GM12875 (cell line): ENCODE results near the gene WDR1.

Source experiments
- H3K4me3 ChIP-seq: one replicate; pipeline ENCODE4 v1.5.1; 2011; ENCODE audit warnings: low read depth, low read length, control low read depth
- TF ChIP-seq, protein P1 (sequence below): IDR thresholded peaks from 2 replicates; pipeline ENCODE4 v1.5.1; 2011; ENCODE audit warnings: low read depth, mild to moderate bottlenecking, control low read depth, inconsistent platforms, low read length, moderate library complexity, borderline replicate concordance; ENCODE audit not compliant: insufficient read depth

WDR1 gene

GRCh38 chr4:10086506-10087120 lies 30.0 kb downstream of the WDR1 start:
- TF ChIP-seq, protein P1, sequence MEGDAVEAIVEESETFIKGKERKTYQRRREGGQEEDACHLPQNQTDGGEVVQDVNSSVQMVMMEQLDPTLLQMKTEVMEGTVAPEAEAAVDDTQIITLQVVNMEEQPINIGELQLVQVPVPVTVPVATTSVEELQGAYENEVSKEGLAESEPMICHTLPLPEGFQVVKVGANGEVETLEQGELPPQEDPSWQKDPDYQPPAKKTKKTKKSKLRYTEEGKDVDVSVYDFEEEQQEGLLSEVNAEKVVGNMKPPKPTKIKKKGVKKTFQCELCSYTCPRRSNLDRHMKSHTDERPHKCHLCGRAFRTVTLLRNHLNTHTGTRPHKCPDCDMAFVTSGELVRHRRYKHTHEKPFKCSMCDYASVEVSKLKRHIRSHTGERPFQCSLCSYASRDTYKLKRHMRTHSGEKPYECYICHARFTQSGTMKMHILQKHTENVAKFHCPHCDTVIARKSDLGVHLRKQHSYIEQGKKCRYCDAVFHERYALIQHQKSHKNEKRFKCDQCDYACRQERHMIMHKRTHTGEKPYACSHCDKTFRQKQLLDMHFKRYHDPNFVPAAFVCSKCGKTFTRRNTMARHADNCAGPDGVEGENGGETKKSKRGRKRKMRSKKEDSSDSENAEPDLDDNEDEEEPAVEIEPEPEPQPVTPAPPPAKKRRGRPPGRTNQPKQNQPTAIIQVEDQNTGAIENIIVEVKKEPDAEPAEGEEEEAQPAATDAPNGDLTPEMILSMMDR = no peak

DNA sequence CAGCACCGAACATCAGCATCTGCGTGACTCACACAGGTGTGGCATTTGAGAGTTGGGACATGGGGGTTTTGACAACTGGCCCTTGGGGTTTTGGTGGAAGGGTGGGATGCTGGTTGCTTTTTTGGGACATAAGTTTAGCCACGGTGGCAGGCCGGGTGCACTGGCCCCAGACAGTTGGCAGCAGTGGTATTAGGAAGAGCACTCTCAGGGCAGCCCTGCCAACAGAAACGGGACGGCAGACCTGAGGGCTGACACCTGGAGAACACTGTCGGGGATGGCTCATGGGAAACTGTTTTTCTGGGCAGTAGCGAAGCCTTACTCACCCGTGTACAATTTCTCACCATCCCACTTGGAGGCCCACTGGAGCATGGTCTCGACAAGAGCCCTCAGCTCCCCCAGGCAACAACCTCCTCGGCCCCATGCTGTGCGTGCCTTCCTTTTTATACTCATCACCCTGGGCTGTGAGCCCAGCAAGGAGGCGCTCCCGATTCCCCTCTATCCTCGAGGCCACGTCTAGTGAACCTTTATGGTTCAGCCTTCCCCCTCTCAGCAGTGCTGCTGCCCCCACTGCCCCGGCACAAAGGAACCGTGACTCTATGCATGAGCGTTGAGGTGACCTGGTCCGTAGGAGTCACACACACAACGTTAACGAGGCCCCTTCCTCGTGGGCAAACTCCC lies 30.6 kb downstream of the WDR1 start:
- no peak overlapping the region for H3K4me3 ChIP-seq
- TF ChIP-seq, protein P1 = no peak

More at GRCh38 chr4:10086506-10087120, 30.0 kb downstream of the WDR1 start:
- H3K4me3 ChIP-seq = no peak overlapping the region

DNA sequence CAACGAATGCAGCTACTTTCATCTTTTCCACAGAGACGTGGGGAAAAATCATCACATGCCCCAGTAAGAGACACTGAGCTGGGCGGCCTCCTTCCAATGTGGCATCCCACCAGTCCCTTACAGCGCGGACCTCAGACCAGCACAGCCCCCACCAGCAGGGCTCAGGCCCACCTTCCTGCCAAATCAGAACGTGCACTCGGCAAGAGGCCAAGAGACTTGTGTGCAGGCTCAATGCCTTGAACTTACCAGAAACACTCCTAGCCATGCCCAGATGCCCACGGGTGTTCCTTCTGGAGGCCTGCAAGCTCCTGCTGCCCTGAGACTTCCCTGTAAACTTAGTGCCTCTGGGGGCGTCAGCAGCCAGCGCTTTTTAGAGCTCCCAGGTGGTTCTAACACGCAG lies 31.2 kb downstream of the WDR1 start:
- TF ChIP-seq, protein P1 = no peak

GRCh38 chr4:10084651-10085358 lies 31.8 kb downstream of the WDR1 start:
- TF ChIP-seq, protein P1 = no peak
- no peak overlapping the region for H3K4me3 ChIP-seq

More for the DNA sequence above, 31.2 kb downstream of the WDR1 start:
- no peak overlapping the region for H3K4me3 ChIP-seq

DNA sequence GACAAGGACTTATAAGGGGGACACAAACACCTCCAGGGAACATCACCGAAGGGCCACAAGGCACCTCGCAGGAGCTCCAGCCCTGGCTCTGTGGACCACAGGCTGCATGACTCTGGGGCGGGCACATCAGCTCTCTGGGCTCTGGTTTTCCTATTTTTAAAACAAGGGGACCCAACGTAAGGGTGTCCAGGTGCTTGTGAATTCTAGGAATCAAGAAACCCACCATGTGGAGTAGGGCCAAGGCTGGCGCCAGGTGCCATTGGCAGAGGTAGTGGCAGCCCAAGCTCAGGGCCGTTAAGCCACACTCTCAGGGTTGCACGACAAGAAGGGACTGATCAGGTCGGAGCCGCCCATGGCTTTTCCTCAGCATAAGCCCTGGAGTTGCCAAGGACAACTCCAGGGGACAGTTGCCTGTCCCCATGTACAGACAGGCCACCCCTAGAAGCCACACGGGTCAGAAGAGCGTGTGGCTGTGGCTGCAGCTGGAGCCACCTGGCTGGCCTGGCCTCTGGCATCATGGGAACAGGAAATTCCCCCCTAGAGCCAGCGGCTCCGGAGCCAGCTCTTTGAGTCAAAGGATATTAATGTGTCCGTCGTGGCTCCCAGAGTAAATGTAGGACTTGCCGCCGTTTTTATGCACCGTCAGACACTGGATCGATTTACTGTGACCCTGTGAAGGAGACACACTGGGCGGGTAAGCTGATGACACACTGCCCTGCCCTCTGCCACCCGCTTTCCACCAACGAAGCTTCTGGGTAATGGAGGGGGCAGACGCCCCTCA lies 32.5 kb downstream of the WDR1 start:
- TF ChIP-seq, protein P1 = no peak
- H3K4me3 ChIP-seq = no peak overlapping the region

GRCh38 chr4:10083331-10083771 lies 33.2 kb downstream of the WDR1 start:
- TF ChIP-seq, protein P1 = no peak
- no peak overlapping the region for H3K4me3 ChIP-seq
